GM10847 (cell line): ENCODE measurements around the gene CCDC73.

ENCODE experiments used
- POLR2A ChIP-seq: IDR thresholded peaks from 2 replicates; pipeline ENCODE4 v1.6.1; 2011; ENCODE audit not compliant: insufficient read length; ENCODE audit errors: extremely low read depth

CCDC73 gene

DNA sequence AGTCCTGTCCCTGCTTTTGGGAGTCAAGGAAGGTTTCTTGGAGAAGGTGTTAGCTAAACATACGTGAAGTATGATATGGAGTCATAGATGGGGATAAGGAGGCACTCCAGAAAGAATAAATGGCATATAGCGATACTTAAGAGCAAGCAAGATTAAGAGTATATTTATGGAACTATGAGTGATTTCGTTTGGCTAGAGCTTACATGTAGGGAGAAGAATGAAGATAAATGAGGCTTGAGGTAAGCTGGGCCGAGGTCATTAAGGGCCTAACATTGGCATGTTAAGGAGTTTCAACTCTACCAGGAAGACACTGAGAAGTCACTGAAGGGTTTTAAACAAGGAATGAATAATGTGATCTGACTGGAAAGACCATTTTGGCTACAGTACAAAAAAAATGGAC lies 177.6 kb downstream of the CCDC73 start:
- no peak for TF ChIP-seq POLR2A

- TF ChIP-seq POLR2A = no peak
Measured at GRCh38 chr11:32615422-32615821, 179.0 kb downstream of the CCDC73 start.

DNA sequence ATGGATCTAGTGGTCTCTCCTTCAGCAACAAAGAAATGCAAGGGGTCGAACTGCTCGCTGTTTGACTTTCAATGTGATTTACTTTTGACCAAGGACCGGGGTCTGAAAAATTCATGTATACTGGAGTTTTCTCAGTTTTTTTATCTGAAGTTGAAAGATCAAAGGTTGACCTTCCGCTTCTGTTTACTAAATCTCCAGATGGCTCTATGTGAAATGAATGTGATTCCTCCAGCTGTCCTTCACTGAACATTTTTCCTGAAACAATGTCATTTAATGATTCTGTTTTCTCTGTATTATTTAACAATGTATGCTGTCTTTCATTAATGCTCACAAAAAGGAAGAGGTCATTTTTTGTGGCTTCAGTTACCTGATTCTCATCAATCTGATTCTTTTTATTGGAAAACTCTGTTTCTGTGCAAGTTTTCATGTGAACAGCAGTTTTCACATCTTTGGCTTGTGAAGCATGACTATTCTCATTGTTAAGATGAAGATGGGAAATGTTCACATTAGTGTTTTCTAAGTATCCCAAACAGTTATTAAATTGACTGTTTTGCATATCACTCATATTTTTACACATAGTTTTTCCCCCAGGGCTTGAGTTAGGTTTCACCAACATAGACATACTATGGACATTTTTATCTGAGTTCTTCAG lies 180.8 kb downstream of the CCDC73 start:
- no peak for TF ChIP-seq POLR2A

DNA sequence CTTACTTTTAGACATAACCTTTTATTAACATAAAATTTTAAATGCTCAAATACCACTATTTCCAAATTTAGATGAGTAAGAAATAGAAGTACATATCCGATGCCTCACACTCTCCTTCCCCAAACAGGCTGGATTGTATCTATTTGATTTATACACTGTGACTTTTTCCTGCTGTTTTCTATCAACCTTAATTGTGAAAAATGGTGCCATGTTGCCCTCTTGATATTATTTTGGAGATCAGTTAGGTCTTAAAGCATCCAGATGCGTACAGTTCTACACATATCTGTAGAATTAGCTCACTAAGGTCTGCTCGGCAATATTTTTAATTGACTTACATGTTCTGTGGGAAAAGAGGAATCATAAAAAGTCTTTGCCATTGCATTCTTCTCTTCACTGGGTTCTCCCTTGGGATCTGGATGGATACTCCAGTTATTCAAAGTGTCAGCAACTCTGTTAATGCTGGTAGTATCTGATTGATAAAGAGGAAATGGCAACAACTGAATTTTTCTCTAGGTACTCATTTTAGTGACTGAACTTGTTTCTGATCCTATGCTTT lies 183.6 kb downstream of the CCDC73 start:
- TF ChIP-seq POLR2A = no peak

DNA sequence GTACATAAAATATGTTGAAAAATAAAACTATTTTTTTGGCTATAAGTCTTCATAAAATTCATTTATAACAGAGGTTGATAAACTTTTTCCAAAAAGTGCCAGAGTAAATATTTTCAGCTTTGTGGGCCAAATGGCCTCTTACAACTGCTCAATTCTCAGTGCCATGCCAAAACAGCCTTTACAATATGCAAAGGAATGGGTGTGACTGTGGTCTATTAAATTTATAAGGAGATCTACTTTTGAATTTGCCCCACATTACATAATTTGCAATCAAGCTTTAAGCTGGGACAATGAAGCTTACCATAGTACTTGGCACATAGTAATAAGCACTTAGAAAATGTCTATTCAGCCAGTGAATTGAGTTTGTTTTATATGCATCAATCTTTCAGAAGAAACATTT lies 188.2 kb downstream of the CCDC73 start:
- TF ChIP-seq POLR2A = no peak

- TF ChIP-seq POLR2A = no peak
Measured at GRCh38 chr11:32602657-32603415, 191.6 kb downstream of the CCDC73 start.

DNA sequence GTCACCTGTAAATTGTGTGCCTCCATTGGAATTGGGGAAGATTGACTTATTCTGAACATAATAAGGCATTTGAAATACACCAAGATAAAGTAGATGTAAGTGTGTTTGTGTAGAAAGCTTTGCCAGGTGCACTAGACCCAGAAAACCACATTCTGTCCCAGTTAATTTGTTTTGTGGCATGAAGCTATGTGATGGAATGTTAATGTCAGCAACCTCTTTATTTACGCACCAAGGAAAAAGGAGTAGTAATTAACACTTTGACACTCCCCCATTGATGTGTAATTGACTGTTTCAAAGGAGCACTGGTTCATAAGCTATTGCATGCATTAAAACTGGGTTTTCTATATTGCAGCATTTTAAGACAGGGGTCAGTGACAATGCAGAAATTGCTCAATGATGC lies 196.5 kb downstream of the CCDC73 start:
- TF ChIP-seq POLR2A = no peak

DNA sequence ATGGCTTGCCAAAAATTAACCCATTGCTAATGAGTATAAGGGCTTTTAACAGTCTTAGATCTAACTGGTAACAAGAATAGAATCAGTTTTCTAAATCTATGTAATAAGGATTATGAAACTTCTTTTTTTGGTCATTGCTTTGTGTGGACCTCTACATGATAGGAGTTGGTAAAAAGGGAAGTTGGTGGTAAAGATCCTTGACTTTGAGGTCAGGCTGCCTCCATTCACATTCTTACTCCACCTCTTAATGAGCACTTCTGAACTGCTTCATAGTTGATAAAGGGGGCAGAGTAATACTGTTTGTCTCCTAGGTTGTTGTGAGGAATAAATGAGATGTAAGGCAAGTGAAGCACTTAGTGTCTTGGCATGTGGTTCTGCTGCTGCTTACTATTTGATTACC lies 200.2 kb downstream of the CCDC73 start:
- no peak for TF ChIP-seq POLR2A

DNA sequence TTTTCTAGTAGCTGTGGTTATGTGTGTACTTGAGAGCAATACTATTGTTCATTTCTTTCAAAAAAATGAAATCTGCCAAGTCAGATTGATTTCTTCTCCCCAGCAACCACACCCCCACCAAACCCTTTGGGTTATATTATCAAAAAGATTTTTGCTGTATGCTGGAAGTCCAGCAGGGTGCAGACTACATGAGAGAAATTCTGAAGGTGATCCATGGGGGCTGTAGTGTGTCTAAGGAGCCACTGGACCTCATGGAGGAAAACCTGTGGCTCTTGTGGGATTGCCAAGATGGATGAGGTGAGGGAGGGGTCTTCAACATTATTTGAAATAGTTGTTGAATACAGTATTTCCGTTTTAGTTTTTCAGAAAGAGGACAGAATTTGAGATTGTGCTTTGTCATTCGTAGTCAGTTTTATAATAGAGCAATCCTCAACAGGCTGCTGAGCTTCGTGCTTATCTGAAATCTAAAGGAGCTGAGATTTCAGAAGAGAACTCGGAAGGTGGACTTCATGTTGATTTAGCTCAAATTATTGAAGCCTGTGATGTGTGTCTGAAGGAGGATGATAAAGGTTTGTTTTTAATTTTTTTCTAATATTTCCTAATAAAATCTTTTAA lies 207.8 kb downstream of the CCDC73 start:
- no peak for TF ChIP-seq POLR2A

DNA sequence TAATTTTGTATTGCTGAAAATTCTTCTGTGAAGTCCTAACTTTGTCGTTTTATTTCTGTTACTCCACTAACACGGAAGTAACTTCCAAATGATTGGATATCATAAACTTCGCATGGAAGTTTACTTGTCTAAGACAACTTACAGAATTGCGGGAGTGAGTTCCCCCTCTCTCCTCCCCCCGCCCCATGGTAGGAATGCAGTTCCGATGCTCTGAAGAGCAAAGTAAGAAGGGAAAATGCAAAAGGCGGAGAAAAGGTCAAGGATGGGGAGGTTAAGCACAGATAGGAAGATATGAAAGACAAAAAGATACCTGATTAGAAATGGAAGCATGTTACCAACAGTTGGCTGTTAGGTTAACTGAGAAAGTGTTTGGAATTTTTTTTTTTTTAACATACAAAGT lies 209.5 kb downstream of the CCDC73 start:
- TF ChIP-seq POLR2A = no peak

GRCh38 chr11:32583459-32584271 lies 210.8 kb downstream of the CCDC73 start, which contains the start of gene EIF3M:
Gene EIF3M (plus strand): TSS chr11:32583831. CDS start chr11:32583888, 57 bp downstream.
- peak; percentile 73 for TF ChIP-seq POLR2A

DNA sequence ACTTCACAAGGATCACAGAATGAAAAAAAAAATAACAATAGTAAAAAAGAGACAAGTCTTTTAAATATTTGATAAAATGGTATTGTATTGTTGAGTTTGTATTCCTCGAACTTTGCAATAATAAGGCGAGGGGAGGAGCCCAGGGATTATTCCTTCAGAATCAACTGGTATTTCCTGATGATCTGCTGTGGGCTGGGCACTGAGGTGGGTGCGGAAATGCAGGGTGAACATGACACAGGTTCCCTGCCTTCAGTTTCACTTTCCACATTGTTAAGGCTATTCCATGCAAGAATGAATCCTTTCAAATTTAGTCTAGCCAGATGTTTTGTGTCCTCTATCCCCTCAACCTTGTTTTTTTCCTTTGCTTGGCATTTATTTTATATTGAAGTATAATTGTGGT lies 212.9 kb downstream of the CCDC73 start:
- TF ChIP-seq POLR2A = no peak

GRCh38 chr11:32580967-32581366 lies 213.5 kb downstream of the CCDC73 start:
- TF ChIP-seq POLR2A = no peak

DNA sequence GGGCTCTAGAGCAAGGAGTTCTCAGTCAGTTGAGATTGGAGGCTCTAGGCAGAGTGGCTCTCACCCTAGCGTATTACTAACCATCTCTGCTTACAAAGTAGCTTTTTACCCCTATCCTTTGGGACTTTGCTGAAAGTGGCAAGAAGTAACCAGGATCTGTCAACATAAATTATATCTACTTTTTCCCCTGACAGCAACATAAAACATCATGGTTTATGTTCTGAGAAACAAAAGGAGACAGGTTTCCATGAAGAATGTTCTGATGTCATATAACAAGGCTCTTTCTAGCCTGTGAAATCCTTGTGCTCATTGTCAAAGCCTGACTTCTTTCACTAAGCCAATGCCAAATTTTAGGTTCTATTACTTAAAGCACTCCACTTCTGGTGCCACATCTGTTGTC lies 218.0 kb downstream of the CCDC73 start:
- TF ChIP-seq POLR2A = no peak

DNA sequence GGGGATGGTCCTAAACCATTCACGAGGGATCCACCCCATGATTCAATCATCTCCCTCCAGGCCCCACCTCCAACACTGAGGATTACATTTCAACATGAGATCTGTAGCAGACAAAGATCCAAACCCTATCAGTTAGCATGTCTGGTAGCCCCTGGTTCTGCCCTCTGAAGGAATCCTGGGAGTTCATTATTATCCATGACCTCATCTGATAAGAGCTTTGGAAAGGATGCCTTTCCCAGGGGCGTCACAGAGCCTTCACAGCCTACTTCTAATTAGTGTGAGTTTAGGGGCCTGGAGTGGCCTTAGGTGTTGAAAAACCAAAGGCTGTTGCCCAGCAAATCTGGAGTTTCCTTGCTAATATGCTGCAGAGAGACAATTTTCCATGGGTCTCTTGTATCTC lies 219.4 kb downstream of the CCDC73 start:
- no peak for TF ChIP-seq POLR2A
